HEK293 (cell line): Measurements from ENCODE around the gene BRDT.

Experiments used
- CTCF ChIA-PET: fragments of 350-600 bp; formaldehyde crosslinking; extraction: SDS; loops from one replicate; lab custom pipeline; 2021; ENCODE audit warnings: antibody characterized with exemption; lab: Yijun Ruan, JAX
- POLR2A ChIA-PET: fragments of 300-600 bp; formaldehyde crosslinking; extraction: SDS; loops from one replicate; lab custom pipeline; 2020; ENCODE audit warnings: antibody characterized with exemption, inconsistent platforms; lab: Yijun Ruan, JAX
- H3K27ac ChIP-seq: fragments of 200-500 bp; sonication (Bioruptor generic); 2 replicates; pipeline ENCODE4 v1.5.1; 2014; ENCODE audit warnings: low read depth, low read length, control low read depth, inconsistent platforms; ENCODE audit errors: extremely low read depth
- H3K36me3 ChIP-seq, 2 experiments: fragments of 200-500 bp in 1 of 2; sonication (Bioruptor generic) in 1 of 2; 1 replicate in 1 of 2; 2 replicates in 1 of 2; pipeline ENCODE4 v1.5.1; 2014 to 2017; ENCODE audit warnings: inconsistent platforms in 2 of 2, low read length in 2 of 2; ENCODE audit not compliant: control insufficient read depth in 2 of 2, insufficient read depth in 1 of 2
- H3K4me1 ChIP-seq: fragments of 200-500 bp; sonication (Bioruptor generic); 2 replicates; pipeline ENCODE4 v1.5.1; 2014; ENCODE audit warnings: mild to moderate bottlenecking, low read length, inconsistent platforms; ENCODE audit not compliant: control insufficient read depth, insufficient read depth
- H3K4me3 ChIP-seq: 2 replicates; pipeline ENCODE4 v1.5.1; 2011; ENCODE audit warnings: low read depth, mild to moderate bottlenecking, control low read depth, low read length, moderate library complexity
- H3K9me3 ChIP-seq: fragments of 200-500 bp; sonication (Bioruptor generic); 2 replicates; pipeline ENCODE4 v1.5.1; 2014; ENCODE audit warnings: low read depth, low read length, inconsistent platforms; ENCODE audit not compliant: control insufficient read depth, insufficient read depth
- BCL11A ChIP-seq: fragments of 450-650 bp; formaldehyde crosslinking; IDR thresholded peaks from 2 replicates; pipeline ENCODE4 v1.5.1; 2016; ENCODE audit warnings: low read depth, missing biosample characterization, missing genetic modification characterization
- EGR2 ChIP-seq: fragments of 450-650 bp; formaldehyde crosslinking; IDR thresholded peaks from 2 replicates; pipeline ENCODE4 v1.5.1; 2016; ENCODE audit warnings: low read depth, missing biosample characterization, missing genetic modification characterization
- HOXC10 ChIP-seq: sonication (generic); formaldehyde crosslinking; IDR thresholded peaks from 2 replicates; pipeline ENCODE4 v1.8.1; 2023; ENCODE audit warnings: mild to moderate bottlenecking, missing genetic modification reagents
- KLF7 ChIP-seq: fragments of 450-650 bp; formaldehyde crosslinking; IDR thresholded peaks from 2 replicates; pipeline ENCODE4 v1.5.1; 2016; ENCODE audit warnings: missing biosample characterization, missing genetic modification characterization, borderline replicate concordance
- OSR2 ChIP-seq: fragments of 450-650 bp; formaldehyde crosslinking; IDR thresholded peaks from 2 replicates; pipeline ENCODE4 v1.5.1; 2016; ENCODE audit warnings: missing biosample characterization, missing genetic modification characterization
- SP3 ChIP-seq: fragments of 450-650 bp; formaldehyde crosslinking; IDR thresholded peaks from 2 replicates; pipeline ENCODE4 v1.5.1; 2016; ENCODE audit warnings: missing biosample characterization, missing genetic modification characterization
- SP7 ChIP-seq: fragments of 450-650 bp; formaldehyde crosslinking; IDR thresholded peaks from 2 replicates; pipeline ENCODE4 v1.5.1; 2016; ENCODE audit warnings: missing biosample characterization, missing genetic modification characterization
- YY2 ChIP-seq: fragments of 450-650 bp; formaldehyde crosslinking; IDR thresholded peaks from 2 replicates; pipeline ENCODE4 v1.5.1; 2016; ENCODE audit warnings: missing biosample characterization, missing genetic modification characterization
- ZNF23 ChIP-seq: fragments of 450-650 bp; formaldehyde crosslinking; IDR thresholded peaks from 2 replicates; pipeline ENCODE4 v1.5.1; 2016; ENCODE audit warnings: missing biosample characterization, missing genetic modification characterization, borderline replicate concordance
- ZNF248 ChIP-seq: fragments of 450-650 bp; formaldehyde crosslinking; IDR thresholded peaks from 2 replicates; pipeline ENCODE4 v1.5.1; 2017; ENCODE audit warnings: missing biosample characterization, missing genetic modification characterization
- ZNF341 ChIP-seq: fragments of 450-650 bp; formaldehyde crosslinking; IDR thresholded peaks from 2 replicates; pipeline ENCODE4; 2016; ENCODE audit warnings: low read depth, missing biosample characterization, missing genetic modification characterization
- ZNF433 ChIP-seq: fragments of 450-650 bp; formaldehyde crosslinking; IDR thresholded peaks from 2 replicates; pipeline ENCODE4 v1.5.1; 2016; ENCODE audit warnings: missing biosample characterization, missing genetic modification characterization, low read depth
- ZNF555 ChIP-seq: fragments of 450-650 bp; formaldehyde crosslinking; conservative IDR thresholded peaks from 2 replicates; pipeline ENCODE4 v1.5.1; 2017; ENCODE audit warnings: missing biosample characterization, mild to moderate bottlenecking, missing genetic modification characterization, inconsistent platforms
- ZNF596 ChIP-seq: fragments of 450-650 bp; IDR thresholded peaks from 2 replicates; pipeline ENCODE4 v1.5.0; 2018; ENCODE audit warnings: missing biosample characterization, mild to moderate bottlenecking, missing genetic modification characterization, moderate library complexity
- ZNF600 ChIP-seq: fragments of 450-650 bp; formaldehyde crosslinking; IDR thresholded peaks from 2 replicates; pipeline ENCODE4 v1.5.1; 2016; ENCODE audit warnings: missing biosample characterization, missing genetic modification characterization
- ZNF629 ChIP-seq: fragments of 450-650 bp; formaldehyde crosslinking; IDR thresholded peaks from 2 replicates; pipeline ENCODE4 v1.5.1; 2017; ENCODE audit warnings: missing biosample characterization, missing genetic modification characterization
- ZNF654 ChIP-seq: fragments of 450-650 bp; formaldehyde crosslinking; IDR thresholded peaks from 2 replicates; pipeline ENCODE4 v1.5.1; 2016; ENCODE audit warnings: low read depth, missing biosample characterization, missing genetic modification characterization
- ZSCAN30 ChIP-seq: fragments of 450-650 bp; IDR thresholded peaks from 2 replicates; pipeline ENCODE4 v1.5.1; 2018; ENCODE audit warnings: missing biosample characterization, mild to moderate bottlenecking, missing genetic modification characterization, moderate library complexity
- TF ChIP-seq, protein P1 (sequence below): IDR thresholded peaks from 2 replicates; pipeline ENCODE4 v1.6.1; 2011; ENCODE audit warnings: mild to moderate bottlenecking, low read depth, low read length, borderline replicate concordance
- TF ChIP-seq, protein P2 (sequence below): fragments of 450-650 bp; IDR thresholded peaks from 2 replicates; pipeline ENCODE4 v1.5.1; 2018; ENCODE audit warnings: missing biosample characterization, missing genetic modification characterization
- TF ChIP-seq, protein P3 (sequence below): fragments of 450-650 bp; formaldehyde crosslinking; IDR thresholded peaks from 2 replicates; pipeline ENCODE4 v1.5.1; 2016; ENCODE audit warnings: missing biosample characterization, missing genetic modification characterization
- TF ChIP-seq, protein P4 (sequence below): fragments of 450-650 bp; formaldehyde crosslinking; IDR thresholded peaks from 2 replicates; pipeline ENCODE4 v1.5.1; 2017; ENCODE audit warnings: missing biosample characterization, missing genetic modification characterization
- TF ChIP-seq, protein P5 (sequence below): fragments of 450-650 bp; formaldehyde crosslinking; IDR thresholded peaks from 2 replicates; pipeline ENCODE4 v1.5.1; 2016; ENCODE audit warnings: missing biosample characterization, missing genetic modification characterization

BRDT gene

DNA sequence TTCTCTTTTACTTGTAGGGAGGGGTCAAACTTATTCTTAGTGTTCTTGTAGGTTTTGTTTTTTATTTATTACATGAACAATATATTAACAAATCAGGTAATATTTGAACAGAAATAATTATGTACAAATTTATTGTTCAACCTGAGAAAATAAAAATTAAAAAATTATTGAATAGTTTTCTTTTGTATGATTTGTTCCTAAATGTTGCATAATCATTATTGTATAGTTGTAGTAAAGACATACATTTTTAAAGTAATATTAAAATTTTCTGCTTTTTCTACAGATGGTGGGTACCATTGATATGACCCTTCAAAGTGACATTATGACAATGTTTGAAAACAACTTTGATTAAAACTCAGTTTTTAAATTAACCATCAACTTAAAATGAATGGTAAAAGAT, 64.7 kb downstream of the BRDT start:
- ChIA-PET POLR2A (no interaction called here), CTCF (no interaction called here)
- Histone ChIP-seq H3K27ac (no peak overlapping the region), H3K36me3 (no peaks in the 10 kb centered on the region), H3K4me1 (peaks cover 6% of the 10 kb centered on the region), H3K4me3 (no peak overlapping the region), H3K9me3 (no peaks in the 10 kb centered on the region)
- no peak for TF ChIP-seq SP7 (tag by site-specific recombination)
- TF ChIP-seq ZSCAN30: no peak
- no peak for TF ChIP-seq ZNF433 (tag by site-specific recombination)
- no peak for TF ChIP-seq ZNF248 (tag by site-specific recombination)
- no peak for TF ChIP-seq ZNF600 (tag by site-specific recombination)
- TF ChIP-seq HOXC10 (CRISPR knock-in tag): no peak
- no peak for TF ChIP-seq ZNF596
- TF ChIP-seq YY2 (tag by site-specific recombination): no peak
- no peak for TF ChIP-seq ZNF23 (tag by site-specific recombination)
- TF ChIP-seq ZNF629 (tag by site-specific recombination): no peak
- no peak for TF ChIP-seq KLF7
- no peak for TF ChIP-seq SP3 (tag by site-specific recombination)
- TF ChIP-seq, protein P1, sequence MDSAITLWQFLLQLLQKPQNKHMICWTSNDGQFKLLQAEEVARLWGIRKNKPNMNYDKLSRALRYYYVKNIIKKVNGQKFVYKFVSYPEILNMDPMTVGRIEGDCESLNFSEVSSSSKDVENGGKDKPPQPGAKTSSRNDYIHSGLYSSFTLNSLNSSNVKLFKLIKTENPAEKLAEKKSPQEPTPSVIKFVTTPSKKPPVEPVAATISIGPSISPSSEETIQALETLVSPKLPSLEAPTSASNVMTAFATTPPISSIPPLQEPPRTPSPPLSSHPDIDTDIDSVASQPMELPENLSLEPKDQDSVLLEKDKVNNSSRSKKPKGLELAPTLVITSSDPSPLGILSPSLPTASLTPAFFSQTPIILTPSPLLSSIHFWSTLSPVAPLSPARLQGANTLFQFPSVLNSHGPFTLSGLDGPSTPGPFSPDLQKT: no peak
- TF ChIP-seq ZNF654 (tag by site-specific recombination): no peak
- no peak for TF ChIP-seq BCL11A
- TF ChIP-seq, protein P2, sequence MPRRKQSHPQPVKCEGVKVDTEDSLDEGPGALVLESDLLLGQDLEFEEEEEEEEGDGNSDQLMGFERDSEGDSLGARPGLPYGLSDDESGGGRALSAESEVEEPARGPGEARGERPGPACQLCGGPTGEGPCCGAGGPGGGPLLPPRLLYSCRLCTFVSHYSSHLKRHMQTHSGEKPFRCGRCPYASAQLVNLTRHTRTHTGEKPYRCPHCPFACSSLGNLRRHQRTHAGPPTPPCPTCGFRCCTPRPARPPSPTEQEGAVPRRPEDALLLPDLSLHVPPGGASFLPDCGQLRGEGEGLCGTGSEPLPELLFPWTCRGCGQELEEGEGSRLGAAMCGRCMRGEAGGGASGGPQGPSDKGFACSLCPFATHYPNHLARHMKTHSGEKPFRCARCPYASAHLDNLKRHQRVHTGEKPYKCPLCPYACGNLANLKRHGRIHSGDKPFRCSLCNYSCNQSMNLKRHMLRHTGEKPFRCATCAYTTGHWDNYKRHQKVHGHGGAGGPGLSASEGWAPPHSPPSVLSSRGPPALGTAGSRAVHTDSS (tag by site-specific recombination): no peak
- TF ChIP-seq, protein P3, sequence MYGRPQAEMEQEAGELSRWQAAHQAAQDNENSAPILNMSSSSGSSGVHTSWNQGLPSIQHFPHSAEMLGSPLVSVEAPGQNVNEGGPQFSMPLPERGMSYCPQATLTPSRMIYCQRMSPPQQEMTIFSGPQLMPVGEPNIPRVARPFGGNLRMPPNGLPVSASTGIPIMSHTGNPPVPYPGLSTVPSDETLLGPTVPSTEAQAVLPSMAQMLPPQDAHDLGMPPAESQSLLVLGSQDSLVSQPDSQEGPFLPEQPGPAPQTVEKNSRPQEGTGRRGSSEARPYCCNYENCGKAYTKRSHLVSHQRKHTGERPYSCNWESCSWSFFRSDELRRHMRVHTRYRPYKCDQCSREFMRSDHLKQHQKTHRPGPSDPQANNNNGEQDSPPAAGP (tag by site-specific recombination): no peak

DNA sequence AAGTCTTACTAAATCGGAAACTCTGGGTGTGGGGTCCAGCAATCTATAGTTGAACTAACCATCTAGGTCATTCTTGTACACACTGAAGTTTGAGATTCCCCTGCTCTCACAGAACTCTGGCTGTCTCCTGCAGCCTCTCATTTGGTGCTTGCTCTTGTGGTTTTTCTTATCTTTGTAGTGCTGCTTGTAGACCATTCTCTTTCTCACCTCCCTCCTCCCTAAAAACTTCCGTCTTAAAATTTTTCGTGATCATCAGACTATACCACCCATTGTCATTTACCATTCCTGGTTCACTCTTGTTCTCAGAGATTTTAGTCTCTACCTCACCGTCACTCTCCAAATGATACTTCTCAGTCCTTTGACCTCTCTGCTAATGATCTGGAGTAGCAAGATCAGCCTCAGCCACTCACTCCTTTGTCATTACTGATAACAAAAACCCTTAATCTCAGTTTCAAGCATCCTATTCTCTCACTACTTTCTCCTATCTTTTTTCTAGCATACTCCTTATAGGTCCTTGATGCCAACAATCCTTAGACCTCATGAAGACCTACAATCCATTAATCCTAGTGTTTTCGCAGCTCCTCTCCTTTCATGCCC, 67.6 kb downstream of the BRDT start:
- ChIA-PET CTCF (interaction anchor here (1.4 kb wide), 1 partner anchor 19 kb away, joined by 5 read pairs; no protein-coding TSS in a partner anchor), POLR2A (interaction anchor here (0.6 kb wide), 1 partner anchor 17 kb away, joined by 3 read pairs; no protein-coding TSS in a partner anchor)
- no peak overlapping the region for H3K4me3 ChIP-seq
- H3K27ac ChIP-seq: no peak overlapping the region
- TF ChIP-seq OSR2 (tag by site-specific recombination) (0 out of 2 replicates have a peak, but pooled peaks have one; percentile 17), ZNF341 (tag by site-specific recombination) (peak; percentile 26; the same call in 1 of the 2 replicates), ZNF555 (tag by site-specific recombination) (no peak), EGR2 (tag by site-specific recombination) (no peak)
- TF ChIP-seq, protein P4, sequence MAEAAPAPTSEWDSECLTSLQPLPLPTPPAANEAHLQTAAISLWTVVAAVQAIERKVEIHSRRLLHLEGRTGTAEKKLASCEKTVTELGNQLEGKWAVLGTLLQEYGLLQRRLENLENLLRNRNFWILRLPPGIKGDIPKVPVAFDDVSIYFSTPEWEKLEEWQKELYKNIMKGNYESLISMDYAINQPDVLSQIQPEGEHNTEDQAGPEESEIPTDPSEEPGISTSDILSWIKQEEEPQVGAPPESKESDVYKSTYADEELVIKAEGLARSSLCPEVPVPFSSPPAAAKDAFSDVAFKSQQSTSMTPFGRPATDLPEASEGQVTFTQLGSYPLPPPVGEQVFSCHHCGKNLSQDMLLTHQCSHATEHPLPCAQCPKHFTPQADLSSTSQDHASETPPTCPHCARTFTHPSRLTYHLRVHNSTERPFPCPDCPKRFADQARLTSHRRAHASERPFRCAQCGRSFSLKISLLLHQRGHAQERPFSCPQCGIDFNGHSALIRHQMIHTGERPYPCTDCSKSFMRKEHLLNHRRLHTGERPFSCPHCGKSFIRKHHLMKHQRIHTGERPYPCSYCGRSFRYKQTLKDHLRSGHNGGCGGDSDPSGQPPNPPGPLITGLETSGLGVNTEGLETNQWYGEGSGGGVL (tag by site-specific recombination): no peak
- TF ChIP-seq, protein P5, sequence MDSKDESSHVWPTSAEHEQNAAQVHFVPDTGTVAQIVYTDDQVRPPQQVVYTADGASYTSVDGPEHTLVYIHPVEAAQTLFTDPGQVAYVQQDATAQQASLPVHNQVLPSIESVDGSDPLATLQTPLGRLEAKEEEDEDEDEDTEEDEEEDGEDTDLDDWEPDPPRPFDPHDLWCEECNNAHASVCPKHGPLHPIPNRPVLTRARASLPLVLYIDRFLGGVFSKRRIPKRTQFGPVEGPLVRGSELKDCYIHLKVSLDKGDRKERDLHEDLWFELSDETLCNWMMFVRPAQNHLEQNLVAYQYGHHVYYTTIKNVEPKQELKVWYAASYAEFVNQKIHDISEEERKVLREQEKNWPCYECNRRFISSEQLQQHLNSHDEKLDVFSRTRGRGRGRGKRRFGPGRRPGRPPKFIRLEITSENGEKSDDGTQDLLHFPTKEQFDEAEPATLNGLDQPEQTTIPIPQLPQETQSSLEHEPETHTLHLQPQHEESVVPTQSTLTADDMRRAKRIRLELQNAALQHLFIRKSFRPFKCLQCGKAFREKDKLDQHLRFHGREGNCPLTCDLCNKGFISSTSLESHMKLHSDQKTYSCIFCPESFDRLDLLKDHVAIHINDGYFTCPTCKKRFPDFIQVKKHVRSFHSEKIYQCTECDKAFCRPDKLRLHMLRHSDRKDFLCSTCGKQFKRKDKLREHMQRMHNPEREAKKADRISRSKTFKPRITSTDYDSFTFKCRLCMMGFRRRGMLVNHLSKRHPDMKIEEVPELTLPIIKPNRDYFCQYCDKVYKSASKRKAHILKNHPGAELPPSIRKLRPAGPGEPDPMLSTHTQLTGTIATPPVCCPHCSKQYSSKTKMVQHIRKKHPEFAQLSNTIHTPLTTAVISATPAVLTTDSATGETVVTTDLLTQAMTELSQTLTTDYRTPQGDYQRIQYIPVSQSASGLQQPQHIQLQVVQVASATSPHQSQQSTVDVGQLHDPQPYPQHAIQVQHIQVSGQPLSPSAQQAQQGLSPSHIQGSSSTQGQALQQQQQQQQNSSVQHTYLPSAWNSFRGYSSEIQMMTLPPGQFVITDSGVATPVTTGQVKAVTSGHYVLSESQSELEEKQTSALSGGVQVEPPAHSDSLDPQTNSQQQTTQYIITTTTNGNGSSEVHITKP (tag by site-specific recombination): peak; percentile 59
- no peaks in the 10 kb centered on the region for H3K36me3 ChIP-seq
- no peaks in the 10 kb centered on the region for H3K9me3 ChIP-seq
- H3K4me1 ChIP-seq: peaks cover 6% of the 10 kb centered on the region
